Endothelial cell of umbilical vein (primary cell): ENCODE measurements around the gene MAGED1. TPM values are rescaled to one million over a fixed set of nuclear protein-coding genes. Genes with fewer than 3 reads are reported as not detected.

ENCODE experiments used
- BruUV-seq: library from RNA; stranded (reverse); fragments of 400-500 nt; replicated peaks from 2 replicates; lab custom pipeline; 2021; lab: Mats Ljungman, UMichigan
- CTCF ChIA-PET: fragments of 300-600, 350-600 bp; sonication (Branson Sonifier 250); formaldehyde crosslinking; loops from one replicate; lab custom pipeline; 2021; ENCODE audit warnings: antibody characterized with exemption, inconsistent platforms; lab: Charles Lee
- POLR2A ChIA-PET: fragments of 300-600, 350-600 bp; sonication (Branson Sonifier 250); formaldehyde crosslinking; loops from one replicate; lab custom pipeline; 2021; ENCODE audit warnings: antibody characterized with exemption, inconsistent platforms; lab: Charles Lee
- DNase-seq: peaks from one replicate; pipeline ENCODE4 v3.0.0-alpha.2; 2011; ENCODE audit warnings: low read depth, low spot score
- FAIRE-seq: peaks from 2 replicates; lab custom pipeline; 2011; peaks lifted over from hg19 to GRCh38; lab: Jason Lieb, UNC
- H2AFZ ChIP-seq: 2 replicates; pipeline ENCODE4 v1.6.0; 2012; ENCODE audit warnings: low read depth, low read length, control low read depth, inconsistent platforms
- H3K27ac ChIP-seq: 2 replicates; pipeline ENCODE4 v1.5.1; 2011; ENCODE audit warnings: low read depth, mild to moderate bottlenecking, control low read depth, low read length, moderate library complexity; ENCODE audit not compliant: insufficient read depth
- H3K27me3 ChIP-seq, 2 experiments: 2 replicates each; pipeline versions ENCODE4 v1.6.0 to v1.6.1; 2011; ENCODE audit warnings: low read length in 2 of 2, mixed read lengths in 1 of 2; ENCODE audit not compliant: control insufficient read depth in 2 of 2, insufficient read depth in 2 of 2
- H3K36me3 ChIP-seq, 2 experiments: 2 replicates in 1 of 2; 3 replicates in 1 of 2; pipeline ENCODE4 v1.5.1; 2011; ENCODE audit warnings: low read length in 2 of 2, mild to moderate bottlenecking in 1 of 2, moderate library complexity in 1 of 2; ENCODE audit not compliant: control insufficient read depth in 2 of 2, insufficient read depth in 2 of 2; ENCODE audit errors: extremely low read depth in 1 of 2
- H3K4me1 ChIP-seq: 3 replicates; pipeline ENCODE4 v1.5.1; 2011; ENCODE audit warnings: mild to moderate bottlenecking, low read length; ENCODE audit not compliant: control insufficient read depth, insufficient read depth; ENCODE audit errors: extremely low read depth
- H3K4me2 ChIP-seq: 2 replicates; pipeline ENCODE4 v1.6.1; 2011; ENCODE audit warnings: low read length, control low read depth, mixed read lengths; ENCODE audit not compliant: insufficient read depth
- H3K4me3 ChIP-seq, 3 experiments: fragments of 200-600 bp in 1 of 3; sonication (generic), shearing (Covaris generic) in 1 of 3; replicated peaks in 1 of 3; 2 replicates each; pipeline ENCODE4 v1.5.1; 2011 to 2016; ENCODE audit warnings: control low read depth in 3 of 3, low read length in 3 of 3, mild to moderate bottlenecking in 2 of 3, inconsistent platforms in 1 of 3, low read depth in 1 of 3, moderate library complexity in 1 of 3; ENCODE audit not compliant: insufficient read depth in 1 of 3
- H3K79me2 ChIP-seq: 2 replicates; pipeline ENCODE4 v1.6.0; 2012; ENCODE audit warnings: low read length, inconsistent platforms; ENCODE audit not compliant: control insufficient read depth, insufficient read depth
- H3K9ac ChIP-seq: replicated peaks from 2 replicates; pipeline ENCODE3; 2011; ENCODE audit warnings: low read length, control low read depth; ENCODE audit not compliant: insufficient read depth; ENCODE audit errors: extremely low read depth
- H3K9me1 ChIP-seq: replicated peaks from 3 replicates; pipeline ENCODE4 v1.6.0; 2011; ENCODE audit warnings: mild to moderate bottlenecking, low read length; ENCODE audit not compliant: control insufficient read depth, insufficient read depth; ENCODE audit errors: extremely low read depth
- H3K9me3 ChIP-seq: replicated peaks from 2 replicates; pipeline ENCODE4 v1.5.1; 2012; ENCODE audit warnings: low read length, inconsistent platforms; ENCODE audit not compliant: control insufficient read depth, insufficient read depth
- H4K20me1 ChIP-seq: replicated peaks from 2 replicates; pipeline ENCODE3; 2011; ENCODE audit warnings: mild to moderate bottlenecking, low read length; ENCODE audit not compliant: control insufficient read depth, insufficient read depth; ENCODE audit errors: extremely low read depth
- FOS ChIP-seq: IDR thresholded peaks from 2 replicates; pipeline ENCODE4 v1.6.1; 2011; ENCODE audit warnings: mild to moderate bottlenecking, low read length, moderate library complexity, borderline replicate concordance; ENCODE audit not compliant: insufficient read depth
- GATA2 ChIP-seq: IDR thresholded peaks from 2 replicates; pipeline ENCODE4 v1.7.0; 2011; ENCODE audit warnings: low read depth, mild to moderate bottlenecking, moderate library complexity, mixed read lengths, low read length; ENCODE audit not compliant: insufficient read length, insufficient read depth
- JUN ChIP-seq: IDR thresholded peaks from 2 replicates; pipeline ENCODE4 v1.6.1; 2011; ENCODE audit warnings: borderline replicate concordance, low read depth; ENCODE audit not compliant: insufficient read length, insufficient read depth
- MYC ChIP-seq: IDR thresholded peaks from one replicate; pipeline ENCODE4 v1.6.1; 2011; ENCODE audit warnings: mild to moderate bottlenecking, low read depth, low read length
- POLR2A ChIP-seq: IDR thresholded peaks from 2 replicates; pipeline ENCODE4 v1.6.1; 2012; ENCODE audit warnings: low read depth, mild to moderate bottlenecking, control low read depth, low read length
- POLR2AphosphoS5 ChIP-seq: IDR thresholded peaks from 2 replicates; pipeline ENCODE4 v1.6.1; 2012; ENCODE audit warnings: low read depth, mild to moderate bottlenecking, control low read depth, low read length, moderate library complexity; ENCODE audit not compliant: insufficient read depth
- dilution Hi-C: fragments of 300-500 bp; cut with MboI; formaldehyde crosslinking; loops from one replicate; pipeline ENCODE4 v1.15.0; 2019; ENCODE audit warnings: low sequenced_read_pairs; ENCODE audit not compliant: extremely low pct_ligation_motif_present
- intact Hi-C: fragments of 100-400 bp; cut with micrococcal nuclease; formaldehyde crosslinking; loops from one replicate; pipeline ENCODE4 v1.10.0; 2022
- polyA plus RNA-seq, 4 experiments: library from polyadenylated mRNA; depleted of rRNA in 3 of 4; stranded (reverse) in 3 of 4; unstranded in 1 of 4; fragments of >200 nt; gene quantifications; 2 replicates each; pipeline versions ENCODE4 v1.2.1 to v1.2.3, GENCODE V29; 2011 to 2012; ENCODE audit warnings: missing spikeins in 1 of 4
- total RNA-seq: library from RNA; stranded (reverse); gene quantifications from 2 replicates; pipeline ENCODE4 v1.2.3, GENCODE V29; 2021
- TF ChIP-seq, protein P1 (sequence below), 2 donors: IDR thresholded peaks; 1 replicate in 1 of 2; 2 replicates in 1 of 2; pipeline ENCODE4 v1.5.1; 2011; ENCODE audit warnings: low read length in 2 of 2, mild to moderate bottlenecking in 2 of 2, moderate library complexity in 2 of 2, control low read depth in 1 of 2, inconsistent platforms in 1 of 2, low read depth in 1 of 2; ENCODE audit not compliant: insufficient read depth in 1 of 2; ENCODE audit errors: extremely low read depth in 1 of 2

The MAGED1 gene
- total and polyA plus RNA-seq, 2 donors (not counting 3 experiments of a cell fraction or from before 2014, with no cell fraction given): 192 to 198 TPM

GRCh38 chrX:51891245-51891644, 2.2 kb upstream of the MAGED1 start:
- H3K9me1 ChIP-seq: no peaks in the 10 kb centered on the region
- intact Hi-C loops: no loop called here
- H3K9me3 ChIP-seq: no peaks in the 10 kb centered on the region
- H3K4me2 ChIP-seq: no peak overlapping the region
- no peak for FAIRE-seq
- no peak overlapping the region for H3K27ac ChIP-seq
- H3K79me2 ChIP-seq: peaks cover 23% of the 10 kb centered on the region
- CTCF ChIA-PET: no interaction called here
- POLR2A ChIA-PET: no interaction called here
- no peak for DNase-seq
- no TSS peak for BruUV-seq
- dilution Hi-C loops: no loop called here
- no peak overlapping the region for H2AFZ ChIP-seq
- no peak overlapping the region for H3K9ac ChIP-seq
- peaks cover 3 to 4% of the 10 kb centered on the region in 2 experiments for H3K36me3 ChIP-seq
- no peak overlapping the region for H3K4me3 ChIP-seq
- H3K4me1 ChIP-seq: peaks cover 17% of the 10 kb centered on the region
- H4K20me1 ChIP-seq: no peaks in the 10 kb centered on the region
- no peaks in the 10 kb centered on the region for H3K27me3 ChIP-seq
- TF ChIP-seq FOS: no peak
- TF ChIP-seq JUN: no peak
- TF ChIP-seq, protein P1, sequence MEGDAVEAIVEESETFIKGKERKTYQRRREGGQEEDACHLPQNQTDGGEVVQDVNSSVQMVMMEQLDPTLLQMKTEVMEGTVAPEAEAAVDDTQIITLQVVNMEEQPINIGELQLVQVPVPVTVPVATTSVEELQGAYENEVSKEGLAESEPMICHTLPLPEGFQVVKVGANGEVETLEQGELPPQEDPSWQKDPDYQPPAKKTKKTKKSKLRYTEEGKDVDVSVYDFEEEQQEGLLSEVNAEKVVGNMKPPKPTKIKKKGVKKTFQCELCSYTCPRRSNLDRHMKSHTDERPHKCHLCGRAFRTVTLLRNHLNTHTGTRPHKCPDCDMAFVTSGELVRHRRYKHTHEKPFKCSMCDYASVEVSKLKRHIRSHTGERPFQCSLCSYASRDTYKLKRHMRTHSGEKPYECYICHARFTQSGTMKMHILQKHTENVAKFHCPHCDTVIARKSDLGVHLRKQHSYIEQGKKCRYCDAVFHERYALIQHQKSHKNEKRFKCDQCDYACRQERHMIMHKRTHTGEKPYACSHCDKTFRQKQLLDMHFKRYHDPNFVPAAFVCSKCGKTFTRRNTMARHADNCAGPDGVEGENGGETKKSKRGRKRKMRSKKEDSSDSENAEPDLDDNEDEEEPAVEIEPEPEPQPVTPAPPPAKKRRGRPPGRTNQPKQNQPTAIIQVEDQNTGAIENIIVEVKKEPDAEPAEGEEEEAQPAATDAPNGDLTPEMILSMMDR (IDR thresholded peaks at IDR 0.05; ENCODE audit: extremely low read depth in 1 of 2, insufficient read depth in 1 of 2, low read depth in 1 of 2, low read length in 2 of 2): no peak
- TF ChIP-seq POLR2A: no peak

DNA sequence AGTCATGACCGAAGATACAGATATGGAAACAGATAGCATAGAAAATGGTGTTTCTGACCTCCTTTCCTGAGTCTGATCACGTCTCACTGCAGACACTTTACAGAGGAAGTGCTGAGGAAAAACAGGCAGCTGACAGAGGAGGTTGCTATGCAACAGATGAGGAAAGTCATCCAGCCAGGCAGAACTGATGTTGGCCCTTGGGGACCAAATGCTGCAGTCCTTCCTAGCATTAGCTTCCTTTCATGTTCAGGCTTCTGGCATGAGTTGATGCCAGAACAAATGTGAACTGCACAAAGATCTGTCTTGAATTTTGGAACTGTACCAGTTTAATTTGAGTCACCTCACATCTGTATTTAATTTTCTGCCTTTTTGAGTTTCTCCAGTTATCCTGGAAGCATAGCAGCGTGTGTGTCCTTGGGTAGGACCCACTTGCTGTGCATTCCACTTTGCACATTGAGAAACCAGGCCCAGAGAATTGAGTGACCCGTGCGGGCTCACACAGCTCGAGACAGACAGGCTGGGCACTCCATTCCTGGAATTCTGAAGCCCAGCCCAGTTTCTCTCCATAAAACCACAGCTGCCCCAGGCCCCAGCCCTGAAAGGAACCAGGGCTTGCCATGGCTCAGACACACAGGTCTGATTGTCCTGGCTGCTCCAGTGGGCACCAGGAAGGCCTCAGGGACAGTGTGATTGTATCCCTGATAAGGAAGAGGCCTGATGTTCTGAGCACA, 1.4 kb upstream of the MAGED1 start:
- H3K9me1 ChIP-seq: no peaks in the 10 kb centered on the region
- no peak overlapping the region for H2AFZ ChIP-seq
- peak; percentile 7 for DNase-seq
- TF ChIP-seq GATA2 (no peak), JUN (no peak), POLR2AphosphoS5 (no peak), FOS (no peak), MYC (no peak), POLR2A (no peak)
- TF ChIP-seq, protein P1 (IDR thresholded peaks at IDR 0.05; ENCODE audit: extremely low read depth in 1 of 2, insufficient read depth in 1 of 2, low read depth in 1 of 2, low read length in 2 of 2): no peak
- peaks cover 8% of the 10 kb centered on the region in 2 experiments for H3K36me3 ChIP-seq
- no peaks in the 10 kb centered on the region for H3K9me3 ChIP-seq
- no peaks in the 10 kb centered on the region for H3K27me3 ChIP-seq
- no peak overlapping the region for H3K9ac ChIP-seq
- H3K27ac ChIP-seq: no peak overlapping the region
- intact Hi-C loops: no loop called here
- H3K79me2 ChIP-seq: peaks cover 27% of the 10 kb centered on the region
- POLR2A ChIA-PET: no interaction called here
- no TSS peak for BruUV-seq
- no peak overlapping the region for H3K4me3 ChIP-seq
- CTCF ChIA-PET: no interaction called here
- no peaks in the 10 kb centered on the region for H4K20me1 ChIP-seq
- peak; percentile 62 for FAIRE-seq
- H3K4me2 ChIP-seq: no peak overlapping the region
- dilution Hi-C loops: no loop called here
- peaks cover 17% of the 10 kb centered on the region for H3K4me1 ChIP-seq
